ENCODE measurements around the gene FGA. TPM values are rescaled to one million over a fixed set of nuclear protein-coding genes. Genes with fewer than 3 reads are reported as not detected.

Gene FGA
- polyA plus RNA-seq, 2 of the 4 experiments (the other 2 are of a cell fraction) = 10.2 to 130 TPM

- WGBS (ENCODE audit: missing lambda C conversion rate) = 75% methylated on average over 7 of the region's 7 CpGs
These were observed 33.5 kb upstream of the FGA start for GRCh38 chr4:154623995-154624394.

GRCh38 chr4:154623436-154623835 is 32.9 kb upstream of the FGA start:
- ChIA-PET CTCF (interaction anchor here (1.0 to 12.2 kb wide), 10 partner anchors 11 to 224 kb away, joined by 3 to 214 read pairs (median 6); partner anchors contain the start of genes FGB, FGG and PLRG1), POLR2A (no interaction called here)
- 67% methylated on average over 3 of the region's 3 CpGs for WGBS (ENCODE audit: missing lambda C conversion rate)
- Histone ChIP-seq H3K27ac (no peak overlapping the region), H3K4me3 (no peak overlapping the region), H3K4me1 (peaks cover 21% of the 10 kb centered on the region), H3K9me3 (no peaks in the 10 kb centered on the region), H3K4me2 (no peak overlapping the region)
- FAIRE-seq = no peak
- DNase-seq (ENCODE audit: low read depth in 1 of 2, low spot score in 1 of 2) = no peak
- TF ChIP-seq HEYL (CRISPR knock-in tag; IDR thresholded peaks at IDR 0.05) (no peak), HMGXB4 (CRISPR knock-in tag; IDR thresholded peaks at IDR 0.05; ENCODE audit: borderline replicate concordance) (no peak), HES2 (IDR thresholded peaks at IDR 0.05) (no peak), CEBPB (IDR thresholded peaks at IDR 0.05) (no peak), MAFK (IDR thresholded peaks at IDR 0.05; ENCODE audit: partially characterized antibody) (no peak), MAZ (IDR thresholded peaks at IDR 0.05; ENCODE audit: borderline replicate concordance, low read depth, low read length) (no peak), ZFP36 (IDR thresholded peaks at IDR 0.05; ENCODE audit: borderline replicate concordance, partially characterized antibody) (no peak), PBX3 (IDR thresholded peaks at IDR 0.05) (no peak), EP300 (IDR thresholded peaks at IDR 0.05) (no peak), FOSB (CRISPR knock-in tag; IDR thresholded peaks at IDR 0.05) (no peak), JUN (IDR thresholded peaks at IDR 0.05) (no peak), RFX5 (IDR thresholded peaks at IDR 0.05) (no peak), CHD4 (IDR thresholded peaks at IDR 0.05; ENCODE audit: borderline replicate concordance) (no peak), REST (IDR thresholded peaks at IDR 0.05) (no peak), RNF2 (IDR thresholded peaks at IDR 0.05; ENCODE audit: borderline replicate concordance, low read depth) (no peak), ZSCAN20 (CRISPR knock-in tag; IDR thresholded peaks at IDR 0.05) (no peak)
- ATAC-seq = no peak

More at GRCh38 chr4:154623995-154624394, 33.5 kb upstream of the FGA start:
- FAIRE-seq = no peak
- ChIA-PET CTCF (interaction anchor here (1.0 to 12.2 kb wide), 9 partner anchors 12 to 225 kb away, joined by 3 to 214 read pairs (median 8); partner anchors contain the start of genes FGB and PLRG1), POLR2A (no interaction called here)
- DNase-seq (ENCODE audit: low read depth in 1 of 2, low spot score in 1 of 2) = no peak
- H3K9me3 ChIP-seq = no peaks in the 10 kb centered on the region
- H3K4me3 ChIP-seq = no peak overlapping the region
- no peak overlapping the region for H3K27ac ChIP-seq
- TF ChIP-seq NR3C1 (IDR thresholded peaks at IDR 0.05) = no peak
- TF ChIP-seq HEYL (CRISPR knock-in tag; IDR thresholded peaks at IDR 0.05) = no peak
- TF ChIP-seq CHD2 (IDR thresholded peaks at IDR 0.05; ENCODE audit: low read length, partially characterized antibody) = no peak
- TF ChIP-seq EP300 (IDR thresholded peaks at IDR 0.05) = no peak
- no peak overlapping the region for H3K4me2 ChIP-seq
- H3K4me1 ChIP-seq = peaks cover 19% of the 10 kb centered on the region
- ATAC-seq = no peak
